Measurements from ENCODE around the gene MAEA. TPM values are rescaled to one million over a fixed set of nuclear protein-coding genes. Genes with fewer than 3 reads are reported as not detected.

The MAEA gene
- total RNA-seq, 1 donor from 2014 or later = 72.3 TPM

DNA sequence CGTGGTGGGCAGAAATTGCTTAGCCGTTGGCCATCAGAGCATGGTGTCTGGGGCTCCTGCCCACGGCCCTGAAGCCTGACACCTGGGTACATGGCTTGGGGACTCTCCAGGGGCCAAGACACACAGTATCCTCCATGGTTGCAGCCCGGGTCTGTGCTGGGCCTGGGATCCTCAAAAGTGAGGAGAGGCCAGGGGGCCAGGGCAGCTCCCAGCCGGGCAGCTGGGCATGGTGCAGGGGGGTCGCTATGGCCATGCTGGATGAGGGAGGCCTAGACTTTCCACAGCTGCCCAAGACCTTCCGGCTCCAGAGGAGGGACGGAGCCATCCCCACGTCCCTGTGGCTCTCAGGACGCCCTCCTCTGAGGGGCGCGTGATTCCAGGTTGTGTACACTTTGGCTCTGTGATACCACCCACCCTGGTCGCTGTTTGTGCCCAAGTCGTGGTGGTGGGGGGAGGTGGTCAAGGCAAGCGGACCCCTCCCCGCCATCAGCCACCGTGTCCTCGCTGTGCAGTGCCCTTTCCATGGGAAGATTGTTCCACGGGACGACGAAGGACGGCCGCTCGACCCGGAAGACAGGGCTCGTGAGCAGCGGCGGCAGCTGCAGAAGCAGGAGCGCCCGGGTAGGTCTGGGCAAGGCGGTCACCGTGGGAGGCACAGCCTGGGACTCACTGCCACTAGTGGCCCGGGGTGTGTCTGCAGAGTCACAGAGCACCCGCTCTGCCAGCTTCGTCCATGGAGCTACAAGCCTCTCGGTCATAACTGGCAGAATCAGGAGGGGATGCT lies 90.9 kb downstream of the MAEA start:
- DNase-seq (ENCODE audit: low read depth) = no peak
- H3K4me3 ChIP-seq (ENCODE audit: low read depth, low read length) = no peak overlapping the region
- TF ChIP-seq, protein P1, sequence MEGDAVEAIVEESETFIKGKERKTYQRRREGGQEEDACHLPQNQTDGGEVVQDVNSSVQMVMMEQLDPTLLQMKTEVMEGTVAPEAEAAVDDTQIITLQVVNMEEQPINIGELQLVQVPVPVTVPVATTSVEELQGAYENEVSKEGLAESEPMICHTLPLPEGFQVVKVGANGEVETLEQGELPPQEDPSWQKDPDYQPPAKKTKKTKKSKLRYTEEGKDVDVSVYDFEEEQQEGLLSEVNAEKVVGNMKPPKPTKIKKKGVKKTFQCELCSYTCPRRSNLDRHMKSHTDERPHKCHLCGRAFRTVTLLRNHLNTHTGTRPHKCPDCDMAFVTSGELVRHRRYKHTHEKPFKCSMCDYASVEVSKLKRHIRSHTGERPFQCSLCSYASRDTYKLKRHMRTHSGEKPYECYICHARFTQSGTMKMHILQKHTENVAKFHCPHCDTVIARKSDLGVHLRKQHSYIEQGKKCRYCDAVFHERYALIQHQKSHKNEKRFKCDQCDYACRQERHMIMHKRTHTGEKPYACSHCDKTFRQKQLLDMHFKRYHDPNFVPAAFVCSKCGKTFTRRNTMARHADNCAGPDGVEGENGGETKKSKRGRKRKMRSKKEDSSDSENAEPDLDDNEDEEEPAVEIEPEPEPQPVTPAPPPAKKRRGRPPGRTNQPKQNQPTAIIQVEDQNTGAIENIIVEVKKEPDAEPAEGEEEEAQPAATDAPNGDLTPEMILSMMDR (conservative IDR thresholded peaks at IDR 0.05; ENCODE audit: low read depth, low read length) = no peak

DNA sequence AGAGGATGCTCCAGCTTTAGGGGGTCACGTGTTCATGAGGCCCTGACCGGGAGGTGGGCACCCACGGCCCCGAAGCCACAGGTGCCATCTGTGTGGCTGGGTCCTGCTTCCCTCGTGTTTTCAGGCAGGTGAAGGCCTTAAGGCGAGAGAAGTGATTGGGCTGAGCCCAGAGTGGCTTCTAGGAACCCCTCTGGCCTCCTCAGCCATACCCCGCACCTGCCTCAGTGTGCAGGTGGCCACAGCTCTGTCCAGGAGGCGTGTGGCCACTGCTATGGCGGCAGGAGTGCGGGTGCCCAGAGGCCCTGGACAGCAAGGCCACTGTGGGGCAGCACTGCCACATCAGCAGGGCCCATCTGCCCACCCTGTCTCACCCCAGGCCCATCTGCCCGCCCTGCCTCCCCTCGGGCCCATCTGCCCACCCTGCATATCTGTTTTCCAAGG lies 91.5 kb downstream of the MAEA start:
- no peak for DNase-seq (ENCODE audit: low read depth)

DNA sequence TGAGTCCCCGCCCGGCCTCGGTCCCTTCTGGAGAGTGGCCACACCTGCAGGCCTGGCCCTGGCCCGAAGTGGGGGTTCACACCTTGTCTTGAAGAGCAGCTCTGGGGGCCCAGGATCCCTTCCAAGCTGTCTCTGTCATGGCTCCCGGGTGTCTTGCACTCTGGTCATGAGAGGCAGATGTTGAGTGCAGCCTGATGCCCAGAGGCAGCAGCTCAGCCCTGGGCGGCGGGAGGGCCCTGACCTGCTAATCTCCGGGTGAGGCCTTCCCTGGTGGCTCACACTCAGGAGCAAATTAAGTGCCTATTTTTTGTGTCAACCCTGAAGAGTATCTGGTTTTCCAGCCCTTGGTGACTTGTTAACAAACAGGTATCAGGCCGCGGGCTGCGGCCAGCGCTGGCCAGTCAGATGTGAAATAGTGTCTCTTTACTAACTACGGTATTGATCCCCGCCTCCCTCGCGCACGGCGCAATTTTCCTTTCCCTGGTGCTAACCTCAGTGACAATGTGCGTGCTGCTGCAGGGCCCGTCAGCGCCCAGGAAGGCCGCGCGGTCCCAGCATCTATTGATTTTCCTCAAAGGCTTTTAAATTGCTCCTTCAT lies 92.4 kb downstream of the MAEA start:
- TF ChIP-seq, protein P1 (conservative IDR thresholded peaks at IDR 0.05; ENCODE audit: low read depth, low read length) = no peak
- no peak for DNase-seq (ENCODE audit: low read depth)
- H3K4me3 ChIP-seq (ENCODE audit: low read depth, low read length) = no peak overlapping the region

More for the DNA sequence above, 91.5 kb downstream of the MAEA start:
- TF ChIP-seq, protein P1 (conservative IDR thresholded peaks at IDR 0.05; ENCODE audit: low read depth, low read length) = no peak
- H3K4me3 ChIP-seq (ENCODE audit: low read depth, low read length) = no peak overlapping the region

DNA sequence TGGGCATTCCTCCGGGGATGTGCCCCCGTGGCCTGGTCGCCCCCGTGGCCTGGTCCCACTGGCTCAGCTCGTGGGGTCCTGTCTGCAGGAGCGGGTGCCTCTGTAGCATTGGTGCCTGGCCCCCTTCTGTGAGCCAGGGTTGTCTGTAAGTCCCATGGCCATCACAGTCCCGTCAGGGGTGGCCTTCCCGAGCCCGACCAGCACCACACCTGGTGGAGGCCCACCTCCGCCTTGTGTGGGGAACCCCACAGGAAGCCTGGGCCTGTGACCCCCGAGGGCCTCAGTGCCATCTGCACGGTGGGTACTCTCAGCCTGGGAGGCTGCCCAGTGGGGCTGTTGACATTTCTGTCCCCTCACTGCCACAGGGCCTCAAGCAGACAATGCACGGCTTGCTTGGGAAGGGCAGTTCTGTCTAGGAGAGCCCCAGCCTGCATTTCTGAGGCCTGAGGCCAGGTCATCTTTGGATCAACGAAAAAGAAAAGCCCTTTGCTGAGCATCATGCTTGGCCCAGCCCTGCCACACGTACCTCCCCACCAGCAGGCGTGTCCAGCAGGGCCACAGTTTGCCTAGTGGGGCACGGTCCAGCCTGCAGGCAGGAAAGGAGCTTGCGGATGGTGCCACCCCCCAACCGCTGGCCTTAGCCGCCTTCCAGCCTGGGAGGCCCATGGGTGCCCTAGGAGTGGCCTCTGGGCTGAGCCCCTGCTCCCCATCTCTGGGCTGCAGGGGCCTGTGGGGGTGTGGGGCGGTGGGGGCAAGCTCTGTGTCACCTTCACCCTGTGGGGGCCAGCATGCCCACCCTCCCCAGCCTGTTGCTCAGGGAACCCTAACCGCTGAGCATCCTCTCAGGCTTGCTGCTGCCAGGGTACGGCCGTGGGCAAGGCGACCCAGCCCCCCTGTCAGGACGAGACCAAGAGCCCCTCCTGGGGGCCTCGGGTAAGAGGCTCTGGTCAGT lies 93.4 kb downstream of the MAEA start:
- DNase-seq (ENCODE audit: low read depth) = no peak
- TF ChIP-seq, protein P1 (conservative IDR thresholded peaks at IDR 0.05; ENCODE audit: low read depth, low read length) = no peak
- no peak overlapping the region for H3K4me3 ChIP-seq (ENCODE audit: low read depth, low read length)

DNA sequence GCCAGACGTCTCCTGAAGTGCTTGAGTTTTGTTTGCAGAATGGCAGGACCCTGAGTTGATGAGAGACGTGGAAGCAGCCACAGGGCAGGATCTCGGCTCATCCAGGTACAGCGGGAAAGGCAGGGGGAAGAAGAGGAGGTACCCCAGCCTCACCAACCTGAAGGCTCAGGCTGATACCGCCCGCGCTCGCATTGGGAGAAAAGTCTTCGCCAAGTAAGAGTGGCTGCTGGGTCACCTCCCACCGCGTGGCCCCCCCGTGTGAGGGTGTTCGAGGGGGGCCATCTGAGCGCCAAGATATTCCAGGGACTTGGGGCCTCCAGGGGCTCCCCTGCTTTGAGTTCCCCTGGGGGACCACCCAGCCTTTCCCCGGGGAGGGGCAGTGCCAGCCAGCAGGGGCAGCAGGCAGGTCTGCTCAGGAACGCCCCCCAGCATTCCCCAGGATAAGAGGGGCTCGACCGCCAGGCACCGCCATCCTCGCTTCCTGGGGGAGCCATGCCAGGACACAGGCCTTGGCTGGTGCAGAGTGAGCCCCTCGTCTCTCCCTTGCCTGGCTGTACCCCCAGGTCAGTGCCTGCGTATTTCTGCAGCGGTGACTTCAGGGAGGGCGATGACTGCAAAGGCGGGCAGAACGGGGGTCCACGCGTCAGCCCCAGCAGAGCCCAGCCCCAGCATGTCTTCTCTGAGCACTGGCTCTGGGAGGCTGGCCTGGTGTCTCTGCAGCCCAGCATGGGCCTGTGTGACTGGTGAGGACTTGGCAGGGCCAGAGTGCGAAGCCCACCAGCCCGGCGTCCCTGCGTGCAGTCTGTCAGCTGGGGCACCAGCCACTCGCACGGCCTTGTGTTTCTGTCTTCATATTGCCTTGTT lies 94.3 kb downstream of the MAEA start:
- H3K4me3 ChIP-seq (ENCODE audit: low read depth, low read length) = no peak overlapping the region
- DNase-seq (ENCODE audit: low read depth) = no peak
- TF ChIP-seq, protein P1 (conservative IDR thresholded peaks at IDR 0.05; ENCODE audit: low read depth, low read length) = no peak
